Smooth muscle cell (in vitro differentiated cells): Measurements from ENCODE around the gene BEST1. TPM values are rescaled to one million over a fixed set of nuclear protein-coding genes. Genes with fewer than 3 reads are reported as not detected.
A peak's percentile ranks its signal among the peaks of the same experiment; 100 is the strongest.

Experiments
- DNase-seq: peaks from one replicate; lab custom pipeline; 2025; ENCODE audit not compliant: unreplicated experiment; lab: John Stamatoyannopoulos, UW
- H2AFZ ChIP-seq: fragments of 200-600 bp; sonication (generic); 2 replicates; pipeline ENCODE4 v1.6.0; 2016; ENCODE audit warnings: antibody characterized with exemption, low read depth, mild to moderate bottlenecking
- H3F3A ChIP-seq: fragments of 200-600 bp; sonication (generic); 2 replicates; pipeline ENCODE4 v1.6.0; 2017; ENCODE audit warnings: antibody characterized with exemption, low read depth
- H3K27ac ChIP-seq: fragments of 200-600 bp; sonication (generic); 2 replicates; pipeline ENCODE4 v1.5.1; 2016; ENCODE audit warnings: low read depth, mild to moderate bottlenecking
- H3K27me3 ChIP-seq: fragments of 200-600 bp; sonication (generic); 2 replicates; pipeline ENCODE4 v1.6.1; 2016; ENCODE audit warnings: low read depth, mild to moderate bottlenecking
- H3K36me3 ChIP-seq: fragments of 200-600 bp; sonication (generic); 2 replicates; pipeline ENCODE4 v1.5.1; 2016; ENCODE audit warnings: low read depth
- H3K4me1 ChIP-seq: fragments of 200-600 bp; sonication (generic); 2 replicates; pipeline ENCODE4 v1.5.1; 2016; ENCODE audit warnings: low read depth
- H3K4me2 ChIP-seq: fragments of 200-600 bp; sonication (generic); 2 replicates; pipeline ENCODE4 v1.6.0; 2016; ENCODE audit warnings: mild to moderate bottlenecking
- H3K4me3 ChIP-seq: fragments of 200-600 bp; sonication (generic); 2 replicates; pipeline ENCODE4 v1.5.1; 2016; ENCODE audit warnings: mild to moderate bottlenecking
- H3K79me2 ChIP-seq: fragments of 200-600 bp; sonication (generic); 2 replicates; pipeline ENCODE4 v1.6.0; 2016; ENCODE audit warnings: low read depth, mild to moderate bottlenecking
- H3K9ac ChIP-seq: fragments of 200-600 bp; sonication (generic); 2 replicates; pipeline ENCODE4 v1.6.0; 2016; ENCODE audit warnings: low read depth
- H3K9me3 ChIP-seq: fragments of 200-600 bp; sonication (generic); replicated peaks from 2 replicates; pipeline ENCODE4 v1.5.1; 2016; ENCODE audit warnings: low read depth
- H4K20me1 ChIP-seq: fragments of 200-600 bp; sonication (generic); 2 replicates; pipeline ENCODE4 v1.6.0; 2016; ENCODE audit warnings: low read depth
- WGBS: methylation state at CpG from one replicate; pipeline ENCODE4 v1.1.7; 2016; ENCODE audit warnings: low lambda C conversion rate; 5-methylcytosine and 5-hydroxymethylcytosine counted together
- polyA plus RNA-seq: library from polyadenylated mRNA; unstranded; fragments of >200 nt; fragmentation: Nextera tagmentation; extraction: Ambion mirVana; gene quantifications from 2 replicates; pipeline ENCODE4 v1.2.1, GENCODE V29; 2016
- total RNA-seq: library from RNA; depleted of rRNA; stranded (reverse); fragments of >200 nt; gene quantifications from 2 replicates; pipeline ENCODE4 v1.2.3, GENCODE V29; 2014
- TF ChIP-seq, protein P1 (sequence below): fragments of 200-600 bp; sonication (generic); IDR thresholded peaks from 2 replicates; pipeline ENCODE4 v1.5.1; 2017; ENCODE audit warnings: borderline replicate concordance, mild to moderate bottlenecking, antibody characterized with exemption; ENCODE audit not compliant: insufficient read depth, poor library complexity, severe bottlenecking

The BEST1 gene
- total and polyA plus RNA-seq, 2 experiments from 2014 or later: 1.6 to 2.4 TPM

DNA sequence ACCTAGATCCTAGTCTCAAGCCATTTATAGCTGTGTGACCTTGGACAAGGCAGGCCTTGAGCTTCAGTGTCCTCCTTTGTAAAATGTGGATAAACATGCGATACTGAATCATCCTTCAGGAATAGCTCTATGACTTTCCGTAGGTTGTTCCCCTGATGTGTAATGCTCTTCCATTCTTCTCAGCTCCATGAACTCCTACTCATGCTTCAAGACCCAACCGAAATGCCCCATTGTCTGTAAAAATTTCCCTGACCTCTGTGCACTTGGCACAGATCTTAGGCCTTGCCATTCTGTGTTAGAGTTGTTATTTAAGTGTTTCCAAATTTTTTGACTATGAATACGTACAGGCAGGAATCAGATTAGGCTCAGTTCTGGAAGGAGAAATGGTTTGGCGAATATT lies 3.3 kb upstream of the BEST1 start:
- H3K9me3 ChIP-seq: no peaks in the 10 kb centered on the region
- no peak overlapping the region for H2AFZ ChIP-seq
- whole genome bisulfite sequencing: 88% methylated on average over 5 of the region's 5 CpGs
- H3K9ac ChIP-seq: no peak overlapping the region
- no peaks in the 10 kb centered on the region for H3F3A ChIP-seq
- no peak overlapping the region for H3K27ac ChIP-seq
- no peaks in the 10 kb centered on the region for H3K4me1 ChIP-seq
- H3K4me2 ChIP-seq: no peak overlapping the region
- DNase-seq: no peak
- peaks cover 4% of the 10 kb centered on the region for H3K27me3 ChIP-seq
- no peak overlapping the region for H3K4me3 ChIP-seq
- TF ChIP-seq, protein P1, sequence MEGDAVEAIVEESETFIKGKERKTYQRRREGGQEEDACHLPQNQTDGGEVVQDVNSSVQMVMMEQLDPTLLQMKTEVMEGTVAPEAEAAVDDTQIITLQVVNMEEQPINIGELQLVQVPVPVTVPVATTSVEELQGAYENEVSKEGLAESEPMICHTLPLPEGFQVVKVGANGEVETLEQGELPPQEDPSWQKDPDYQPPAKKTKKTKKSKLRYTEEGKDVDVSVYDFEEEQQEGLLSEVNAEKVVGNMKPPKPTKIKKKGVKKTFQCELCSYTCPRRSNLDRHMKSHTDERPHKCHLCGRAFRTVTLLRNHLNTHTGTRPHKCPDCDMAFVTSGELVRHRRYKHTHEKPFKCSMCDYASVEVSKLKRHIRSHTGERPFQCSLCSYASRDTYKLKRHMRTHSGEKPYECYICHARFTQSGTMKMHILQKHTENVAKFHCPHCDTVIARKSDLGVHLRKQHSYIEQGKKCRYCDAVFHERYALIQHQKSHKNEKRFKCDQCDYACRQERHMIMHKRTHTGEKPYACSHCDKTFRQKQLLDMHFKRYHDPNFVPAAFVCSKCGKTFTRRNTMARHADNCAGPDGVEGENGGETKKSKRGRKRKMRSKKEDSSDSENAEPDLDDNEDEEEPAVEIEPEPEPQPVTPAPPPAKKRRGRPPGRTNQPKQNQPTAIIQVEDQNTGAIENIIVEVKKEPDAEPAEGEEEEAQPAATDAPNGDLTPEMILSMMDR: no peak
- H3K79me2 ChIP-seq: no peaks in the 10 kb centered on the region
- H4K20me1 ChIP-seq: no peaks in the 10 kb centered on the region
- H3K36me3 ChIP-seq: no peaks in the 10 kb centered on the region

DNA sequence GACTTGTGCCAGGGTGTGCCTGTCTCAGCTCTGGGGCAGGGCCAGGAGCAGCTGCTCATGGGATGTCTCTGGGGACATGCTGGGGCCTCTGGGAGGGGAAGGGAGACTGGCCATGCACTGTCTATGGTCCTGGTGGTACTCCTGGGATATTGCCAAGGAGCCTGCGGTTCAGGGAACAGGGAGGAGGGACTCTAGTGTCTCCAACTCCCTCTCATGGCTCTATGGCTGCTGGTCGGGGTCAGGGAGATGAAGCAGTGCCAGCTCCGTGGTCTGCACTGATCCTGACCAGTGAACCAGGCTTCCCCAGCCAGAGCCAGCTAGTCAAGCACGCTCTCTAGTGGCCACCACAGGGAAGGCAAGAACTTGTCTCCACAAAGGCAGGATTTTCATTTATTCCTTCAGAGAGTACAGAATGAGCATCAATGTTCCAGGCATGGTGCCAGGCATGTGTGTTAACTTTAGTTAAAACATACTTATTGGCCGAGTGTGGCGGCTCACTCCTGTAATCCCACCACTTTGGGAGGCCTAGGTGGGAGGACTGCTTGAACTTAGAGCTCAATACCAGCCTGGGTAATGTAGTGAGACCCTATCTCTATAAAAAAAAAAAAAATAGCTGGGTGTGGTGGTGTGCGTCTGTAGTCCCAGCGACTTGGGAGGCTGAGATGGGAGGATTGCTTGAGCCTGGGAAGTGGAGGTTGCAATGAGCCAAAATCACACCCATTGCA lies 2.5 kb upstream of the BEST1 start:
- no peak overlapping the region for H2AFZ ChIP-seq
- no peaks in the 10 kb centered on the region for H3K9me3 ChIP-seq
- TF ChIP-seq, protein P1: peak; percentile 86
- DNase-seq: peak; percentile 50
- 9% methylated on average over 8 of the region's 8 CpGs for WGBS
- peaks cover 4% of the 10 kb centered on the region for H3K27me3 ChIP-seq
- H3F3A ChIP-seq: no peaks in the 10 kb centered on the region
- no peaks in the 10 kb centered on the region for H4K20me1 ChIP-seq
- H3K4me2 ChIP-seq: no peak overlapping the region
- H3K4me3 ChIP-seq: no peak overlapping the region
- no peak overlapping the region for H3K9ac ChIP-seq
- no peaks in the 10 kb centered on the region for H3K4me1 ChIP-seq
- no peak overlapping the region for H3K27ac ChIP-seq
- no peaks in the 10 kb centered on the region for H3K36me3 ChIP-seq
- H3K79me2 ChIP-seq: no peaks in the 10 kb centered on the region

DNA sequence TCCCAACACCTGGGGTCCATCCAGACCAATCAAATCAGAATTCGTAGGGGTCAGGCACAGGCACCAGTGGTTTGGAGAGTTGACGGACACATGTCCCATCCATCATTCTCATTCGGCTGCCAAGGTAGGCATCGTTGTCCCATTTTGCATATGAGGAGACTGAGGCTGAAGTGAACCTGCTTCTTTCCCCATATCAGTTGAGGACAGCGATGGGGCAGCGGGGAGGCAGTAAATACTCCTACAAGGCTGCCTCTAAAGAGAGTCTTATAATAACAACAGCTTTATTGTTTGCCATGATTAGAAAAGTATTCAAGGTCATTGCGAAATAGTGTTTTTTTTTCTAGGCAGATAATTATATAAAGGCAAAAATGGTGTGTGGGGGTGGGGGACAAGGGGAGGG lies 1.6 kb upstream of the BEST1 start:
- 91% methylated on average over 7 of the region's 7 CpGs for WGBS
- H3K27me3 ChIP-seq: peaks cover under 1% of the 10 kb centered on the region
- no peaks in the 10 kb centered on the region for H4K20me1 ChIP-seq
- H3K9me3 ChIP-seq: no peaks in the 10 kb centered on the region
- no peak overlapping the region for H3K4me2 ChIP-seq
- H3K9ac ChIP-seq: no peak overlapping the region
- no peaks in the 10 kb centered on the region for H3K36me3 ChIP-seq
- no peak overlapping the region for H3K4me3 ChIP-seq
- H3K27ac ChIP-seq: no peak overlapping the region
- no peaks in the 10 kb centered on the region for H3K79me2 ChIP-seq
- no peaks in the 10 kb centered on the region for H3F3A ChIP-seq
- TF ChIP-seq, protein P1: no peak
- DNase-seq: no peak
- no peaks in the 10 kb centered on the region for H3K4me1 ChIP-seq
- H2AFZ ChIP-seq: no peak overlapping the region
